ENCODE data around the gene COL6A2. TPM values are rescaled to one million over a fixed set of nuclear protein-coding genes. Genes with fewer than 3 reads are reported as not detected.
A peak's percentile ranks its signal among the peaks of the same experiment; 100 is the strongest.

COL6A2 gene
- total RNA-seq, 6 experiments from 2014 or later, result 17.3 to 81.7 (median 38.4) TPM

DNA sequence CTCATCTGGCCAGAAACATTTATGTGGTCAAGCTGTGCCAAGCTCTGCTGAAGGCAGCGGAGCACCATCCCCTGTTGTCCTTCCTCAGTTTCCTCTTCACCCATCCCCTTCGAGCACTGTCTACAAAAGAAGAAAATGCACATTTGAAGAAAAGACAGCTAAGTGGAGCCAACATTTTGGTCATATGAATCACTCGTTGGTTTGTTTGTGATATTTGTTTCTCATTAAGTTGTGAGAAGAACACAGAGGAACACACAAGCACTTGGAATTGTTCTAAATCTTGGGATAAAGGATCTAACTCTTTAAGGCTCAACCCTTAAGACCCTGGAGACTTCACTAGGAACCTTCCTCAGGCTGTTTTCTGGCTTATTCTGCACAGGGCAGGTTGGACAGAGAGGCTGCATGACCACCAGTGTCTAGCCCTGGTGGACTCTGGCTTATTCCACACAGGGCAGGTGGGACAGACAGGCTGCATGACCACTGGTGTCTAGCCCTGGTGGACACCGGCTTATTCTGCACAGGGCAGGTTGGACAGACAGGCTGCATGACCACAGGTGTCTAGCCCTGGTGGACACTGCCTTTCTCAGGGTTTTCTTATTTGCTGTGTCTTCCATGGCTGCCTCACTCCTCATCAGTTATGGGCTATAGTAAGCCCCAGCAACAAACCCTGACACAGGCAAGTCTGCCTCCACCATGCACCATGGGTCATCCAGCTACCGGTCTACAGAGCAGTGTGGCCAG is 35.3 kb upstream of the COL6A2 start:
- WGBS (ENCODE audit: insufficient coverage, low coverage, low lambda C conversion rate, missing lambda C conversion rate), result 78% methylated on average over 4 of the region's 5 CpGs
- DNase-seq (no peak), ATAC-seq (no peak)
- Histone ChIP-seq H3K9me3 (no peaks in the 10 kb centered on the region), H3K4me3 (no peak overlapping the region), H3K36me3 (no peaks in the 10 kb centered on the region), H3K27ac (no peak overlapping the region), H3K4me1 (no peaks in the 10 kb centered on the region), H3K27me3 (no peaks in the 10 kb centered on the region)
- intact Hi-C loops (cut with DNase I), result loop anchor here in 1 of 2 donors (10.0 kb wide), 1 partner anchor 58 kb away; no protein-coding TSS in a partner anchor
- TF ChIP-seq POLR2A (IDR thresholded peaks at IDR 0.05), result no peak
- TF ChIP-seq, protein P1, sequence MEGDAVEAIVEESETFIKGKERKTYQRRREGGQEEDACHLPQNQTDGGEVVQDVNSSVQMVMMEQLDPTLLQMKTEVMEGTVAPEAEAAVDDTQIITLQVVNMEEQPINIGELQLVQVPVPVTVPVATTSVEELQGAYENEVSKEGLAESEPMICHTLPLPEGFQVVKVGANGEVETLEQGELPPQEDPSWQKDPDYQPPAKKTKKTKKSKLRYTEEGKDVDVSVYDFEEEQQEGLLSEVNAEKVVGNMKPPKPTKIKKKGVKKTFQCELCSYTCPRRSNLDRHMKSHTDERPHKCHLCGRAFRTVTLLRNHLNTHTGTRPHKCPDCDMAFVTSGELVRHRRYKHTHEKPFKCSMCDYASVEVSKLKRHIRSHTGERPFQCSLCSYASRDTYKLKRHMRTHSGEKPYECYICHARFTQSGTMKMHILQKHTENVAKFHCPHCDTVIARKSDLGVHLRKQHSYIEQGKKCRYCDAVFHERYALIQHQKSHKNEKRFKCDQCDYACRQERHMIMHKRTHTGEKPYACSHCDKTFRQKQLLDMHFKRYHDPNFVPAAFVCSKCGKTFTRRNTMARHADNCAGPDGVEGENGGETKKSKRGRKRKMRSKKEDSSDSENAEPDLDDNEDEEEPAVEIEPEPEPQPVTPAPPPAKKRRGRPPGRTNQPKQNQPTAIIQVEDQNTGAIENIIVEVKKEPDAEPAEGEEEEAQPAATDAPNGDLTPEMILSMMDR (IDR thresholded peaks at IDR 0.05), result no peak

DNA sequence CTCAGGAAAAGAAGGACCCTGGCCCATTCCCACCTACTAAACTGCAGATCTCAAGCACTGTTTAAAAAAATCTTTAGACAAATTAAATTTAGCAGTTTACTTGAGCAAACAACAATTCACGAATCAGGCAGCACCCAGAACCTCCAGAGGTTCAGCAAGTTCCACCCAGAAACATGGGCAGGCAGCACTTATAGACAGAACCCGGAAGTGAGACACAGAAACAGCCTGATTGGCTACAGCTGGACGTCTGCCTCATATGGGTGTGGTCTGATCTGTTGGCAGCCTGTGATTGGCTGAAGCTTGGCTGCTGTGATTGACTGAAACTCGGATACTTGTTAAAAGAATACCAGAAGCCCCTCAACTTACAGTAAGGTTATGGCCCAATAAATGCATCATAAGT is 34.7 kb upstream of the COL6A2 start:
- intact Hi-C loops (cut with DNase I), result loop anchor here in 1 of 2 donors (10.0 kb wide), 1 partner anchor 58 kb away; no protein-coding TSS in a partner anchor
- DNase-seq (no peak), ATAC-seq (no peak)
- no peak overlapping the region for H3K4me3 ChIP-seq
- H3K9me3 ChIP-seq, result no peaks in the 10 kb centered on the region
- H3K27me3 ChIP-seq, result no peaks in the 10 kb centered on the region
- H3K36me3 ChIP-seq, result no peaks in the 10 kb centered on the region
- TF ChIP-seq POLR2A (IDR thresholded peaks at IDR 0.05), result no peak
- TF ChIP-seq, protein P1 (IDR thresholded peaks at IDR 0.05), result no peak
- H3K27ac ChIP-seq, result no peak overlapping the region
- WGBS (ENCODE audit: insufficient coverage, low coverage, low lambda C conversion rate, missing lambda C conversion rate), result 64% methylated on average over 4 of the region's 4 CpGs
- no peaks in the 10 kb centered on the region for H3K4me1 ChIP-seq

GRCh38 chr21:46063734-46064680 is 33.9 kb upstream of the COL6A2 start:
- no peaks in the 10 kb centered on the region for H3K4me1 ChIP-seq
- TF ChIP-seq, protein P1 (IDR thresholded peaks at IDR 0.05), result no peak
- TF ChIP-seq POLR2A (IDR thresholded peaks at IDR 0.05), result no peak
- DNase-seq (peak in 1 of 3 donors; percentile 46), ATAC-seq (no peak)
- no peaks in the 10 kb centered on the region for H3K36me3 ChIP-seq
- 62% methylated on average over 14 of the region's 30 CpGs for WGBS (ENCODE audit: insufficient coverage, low coverage, low lambda C conversion rate, missing lambda C conversion rate)
- H3K9me3 ChIP-seq, result no peaks in the 10 kb centered on the region
- H3K4me3 ChIP-seq, result no peak overlapping the region
- intact Hi-C loops (cut with DNase I), result loop anchor here in 1 of 2 donors (10.0 kb wide), 1 partner anchor 59 kb away; no protein-coding TSS in a partner anchor
- H3K27me3 ChIP-seq, result no peaks in the 10 kb centered on the region
- no peak overlapping the region for H3K27ac ChIP-seq

- intact Hi-C loops (cut with DNase I), result loop anchor here in 1 of 2 donors (10.0 kb wide), 1 partner anchor 60 kb away; no protein-coding TSS in a partner anchor
- WGBS (ENCODE audit: insufficient coverage, low coverage, low lambda C conversion rate, missing lambda C conversion rate), result no CpG with 5 or more reads among the region's 13 CpGs
- Histone ChIP-seq H3K27ac (peak overlapping the region in 1 of 3 donors; percentile 59), H3K4me3 (no peak overlapping the region), H3K4me1 (no peaks in the 10 kb centered on the region), H3K27me3 (no peaks in the 10 kb centered on the region), H3K36me3 (no peaks in the 10 kb centered on the region), H3K9me3 (no peaks in the 10 kb centered on the region)
- no peak for TF ChIP-seq POLR2A (IDR thresholded peaks at IDR 0.05)
- TF ChIP-seq, protein P1 (IDR thresholded peaks at IDR 0.05), result no peak
- ATAC-seq, result peak in 2 of 4 donors; percentile 17 to 28
- peak in 2 of 3 donors; percentile 44 to 53 for DNase-seq
Observed at GRCh38 chr21:46064870-46065214, 33.1 kb upstream of the COL6A2 start.

Data from right lobe of liver (tissue), 6 donors.